H1 (cell line): ENCODE results near the gene PLSCR5. TPM values are rescaled to one million over a fixed set of nuclear protein-coding genes. Genes with fewer than 3 reads are reported as not detected.

ENCODE experiments used
- CTCF ChIA-PET: fragments of 300-600 bp; sonication (Branson Sonifier 250); formaldehyde crosslinking; loops from one replicate; lab custom pipeline; 2021; ENCODE audit not compliant: partially characterized antibody; lab: Charles Lee
- POLR2A ChIA-PET: fragments of 300-600 bp; sonication (Branson Sonifier 250); formaldehyde crosslinking; loops from one replicate; lab custom pipeline; 2021; ENCODE audit warnings: inconsistent platforms; ENCODE audit not compliant: partially characterized antibody; lab: Charles Lee
- DNase-seq, 2 experiments: peaks; one replicate each; pipeline versions ENCODE4 v3.0.0 to v3.0.0-alpha.2; 2010 to 2022; ENCODE audit warnings: low spot score in 2 of 2, low read depth in 1 of 2, mixed read lengths in 1 of 2
- FAIRE-seq: peaks from 2 replicates; lab custom pipeline; 2011; peaks lifted over from hg19 to GRCh38; lab: Jason Lieb, UNC
- H2AFZ ChIP-seq: 2 replicates; pipeline ENCODE4 v1.8.1; 2012; ENCODE audit warnings: low read length, inconsistent platforms
- H2AK5ac ChIP-seq: 2 replicates; pipeline ENCODE4 v1.6.1; 2013; ENCODE audit warnings: low read depth, low read length
- H2BK120ac ChIP-seq: replicated peaks from 2 replicates; pipeline ENCODE3; 2013; ENCODE audit warnings: low read depth, low read length, inconsistent platforms
- H2BK12ac ChIP-seq: 2 replicates; pipeline ENCODE4 v1.6.1; 2013; ENCODE audit warnings: low read depth, low read length
- H2BK15ac ChIP-seq: 2 replicates; pipeline ENCODE4 v1.6.1; 2013; ENCODE audit warnings: low read length
- H2BK20ac ChIP-seq: 2 replicates; pipeline ENCODE4 v1.6.1; 2013; ENCODE audit warnings: low read length
- H2BK5ac ChIP-seq: 2 replicates; pipeline ENCODE4 v1.6.1; 2013; ENCODE audit warnings: low read depth, low read length
- H3K14ac ChIP-seq: 2 replicates; pipeline ENCODE4 v1.6.1; 2013; ENCODE audit warnings: inconsistent platforms; ENCODE audit not compliant: insufficient read length
- H3K18ac ChIP-seq: 2 replicates; pipeline ENCODE4 v1.6.1; 2013; ENCODE audit warnings: low read length; ENCODE audit errors: extremely low read depth
- H3K23ac ChIP-seq: 2 replicates; pipeline ENCODE4 v1.6.1; 2013; ENCODE audit warnings: inconsistent platforms; ENCODE audit not compliant: insufficient read length
- H3K23me2 ChIP-seq: 2 replicates; pipeline ENCODE4 v1.6.1; 2013; ENCODE audit warnings: low read depth, low read length
- H3K27ac ChIP-seq: 2 replicates; pipeline ENCODE4 v1.6.1; 2011; ENCODE audit warnings: low read depth, low read length, inconsistent platforms
- H3K27me3 ChIP-seq, 4 experiments: replicated peaks in 1 of 4; 1 replicate in 1 of 4; 2 replicates in 3 of 4; pipeline versions ENCODE4 v1.6.1 to v1.8.1; 2011 to 2013; ENCODE audit warnings: low read length in 3 of 4, mild to moderate bottlenecking in 3 of 4, inconsistent platforms in 2 of 4, mixed read lengths in 2 of 4, moderate library complexity in 1 of 4; ENCODE audit not compliant: control insufficient read depth in 3 of 4, insufficient read depth in 3 of 4; ENCODE audit errors: extremely low read depth in 1 of 4
- H3K36me3 ChIP-seq, 4 experiments: 2 replicates each; pipeline versions ENCODE4 v1.6.1 to v1.8.1; 2011 to 2013; ENCODE audit warnings: mild to moderate bottlenecking in 4 of 4, low read length in 3 of 4, moderate library complexity in 2 of 4, control low read depth in 1 of 4, inconsistent platforms in 1 of 4; ENCODE audit not compliant: insufficient read depth in 4 of 4, control insufficient read depth in 2 of 4
- H3K4ac ChIP-seq: replicated peaks from 2 replicates; pipeline ENCODE3; 2013; ENCODE audit warnings: low read length, low read depth, mixed read lengths, inconsistent platforms; ENCODE audit not compliant: insufficient read length
- H3K4me1 ChIP-seq, 4 experiments: replicated peaks in 1 of 4; 1 replicate in 1 of 4; 2 replicates in 3 of 4; pipeline versions ENCODE4 v1.6.1 to v1.8.1; 2011 to 2013; ENCODE audit warnings: low read length in 3 of 4, inconsistent platforms in 2 of 4, mixed read lengths in 1 of 4; ENCODE audit not compliant: insufficient read depth in 4 of 4, control insufficient read depth in 3 of 4
- H3K4me2 ChIP-seq, 2 experiments: 2 replicates each; pipeline versions ENCODE4 v1.6.1 to v1.8.1; 2011 to 2013; ENCODE audit warnings: low read depth in 2 of 2, low read length in 2 of 2, control low read depth in 1 of 2, inconsistent platforms in 1 of 2, mild to moderate bottlenecking in 1 of 2; ENCODE audit not compliant: insufficient read depth in 1 of 2
- H3K4me3 ChIP-seq, 4 experiments: fragments of 200-600, 300-600 bp in 1 of 4; sonication (generic), shearing (Covaris generic), sonication (Bioruptor Twin) in 1 of 4; 2 replicates each; pipeline versions ENCODE4 v1.5.1 to v1.8.1; 2011 to 2016; ENCODE audit warnings: low read length in 4 of 4, low read depth in 3 of 4, control low read depth in 2 of 4, inconsistent platforms in 2 of 4, mild to moderate bottlenecking in 2 of 4, mixed read lengths in 1 of 4, moderate library complexity in 1 of 4; ENCODE audit not compliant: insufficient read depth in 2 of 4; ENCODE audit errors: extremely low read depth in 1 of 4
- H3K56ac ChIP-seq: replicated peaks from 2 replicates; pipeline ENCODE3; 2013; ENCODE audit warnings: low read depth, mild to moderate bottlenecking, mixed read lengths, low read length, inconsistent platforms; ENCODE audit not compliant: insufficient read length
- H3K79me1 ChIP-seq: 2 replicates; pipeline ENCODE4 v1.6.1; 2013; ENCODE audit warnings: low read depth, low read length, control low read depth
- H3K79me2 ChIP-seq, 2 experiments: 2 replicates each; pipeline versions ENCODE4 v1.6.1 to v1.8.1; 2012 to 2013; ENCODE audit warnings: low read length in 2 of 2, mild to moderate bottlenecking in 2 of 2, inconsistent platforms in 1 of 2; ENCODE audit not compliant: insufficient read depth in 2 of 2, control insufficient read depth in 1 of 2
- H3K9ac ChIP-seq, 4 experiments: replicated peaks in 1 of 4; 1 replicate in 1 of 4; 2 replicates in 3 of 4; pipeline versions ENCODE4 v1.6.1 to v1.8.1; 2011 to 2013; ENCODE audit warnings: low read depth in 3 of 4, low read length in 3 of 4, control low read depth in 2 of 4, mild to moderate bottlenecking in 2 of 4, moderate library complexity in 2 of 4, inconsistent platforms in 1 of 4; ENCODE audit errors: extremely low read depth in 1 of 4
- H3K9me3 ChIP-seq, 2 experiments: 2 replicates each; pipeline versions ENCODE4 v1.6.1 to v1.8.1; 2012 to 2013; ENCODE audit warnings: mild to moderate bottlenecking in 2 of 2, moderate library complexity in 2 of 2, control low read depth in 1 of 2, inconsistent platforms in 1 of 2, low read depth in 1 of 2, low read length in 1 of 2, mixed read lengths in 1 of 2; ENCODE audit not compliant: insufficient read depth in 2 of 2
- H4K20me1 ChIP-seq, 2 experiments: replicated peaks in 1 of 2; 2 replicates each; pipeline versions ENCODE3 to v1.8.1; 2011 to 2013; ENCODE audit warnings: inconsistent platforms in 2 of 2, low read length in 2 of 2, mild to moderate bottlenecking in 1 of 2; ENCODE audit not compliant: insufficient read depth in 2 of 2, control insufficient read depth in 1 of 2
- H4K5ac ChIP-seq: 2 replicates; pipeline ENCODE4 v1.6.1; 2013; ENCODE audit warnings: low read length, low read depth, mixed read lengths, inconsistent platforms; ENCODE audit not compliant: insufficient read length
- H4K8ac ChIP-seq: 2 replicates; pipeline ENCODE4 v1.8.0; 2013; ENCODE audit warnings: mild to moderate bottlenecking, moderate library complexity, low read length, inconsistent platforms; ENCODE audit not compliant: insufficient read depth; ENCODE audit errors: extremely low read depth
- H4K91ac ChIP-seq: replicated peaks from 2 replicates; pipeline ENCODE3; 2013; ENCODE audit warnings: low read length, mixed read lengths, inconsistent platforms; ENCODE audit not compliant: insufficient read length
- JUND ChIP-seq: IDR thresholded peaks from 2 replicates; pipeline ENCODE4 v1.6.1; 2011; ENCODE audit warnings: mild to moderate bottlenecking, improper control_type of control experiment, low read length
- WGBS, 2 experiments: shearing (Covaris generic) in 1 of 2; methylation state at CpG; one replicate each; pipeline versions ENCODE4 v1.1.6 to v1.1.7; 2013 to 2015; ENCODE audit warnings: low lambda C conversion rate in 2 of 2, mixed read lengths in 2 of 2, inconsistent platforms in 1 of 2, low coverage in 1 of 2, missing lambda C conversion rate in 1 of 2; ENCODE audit not compliant: insufficient replicate concordance in 2 of 2, insufficient coverage in 1 of 2, insufficient read length in 1 of 2; ENCODE audit errors: extremely low coverage in 1 of 2, missing lambda C conversion rate in 1 of 2; 5-methylcytosine and 5-hydroxymethylcytosine counted together
- polyA plus RNA-seq, 7 experiments: library from polyadenylated mRNA; depleted of rRNA in 3 of 7; stranded (reverse) in 5 of 7; unstranded in 2 of 7; fragments of >200 nt in 5 of 7; fragments of 200-250 nt in 2 of 7; gene quantifications; 1 replicate in 5 of 7; 2 replicates in 1 of 7; 4 replicates in 1 of 7; pipeline versions ENCODE4 v1.2.1 to v1.2.3, GENCODE V29; 2011 to 2013; ENCODE audit warnings: missing spikeins in 2 of 7, mixed read lengths in 2 of 7
- total RNA-seq: library from RNA; stranded (reverse); fragmentation: NEBNext Ultra II Directional; extraction: Animal tissue kit (Norgen Biotek cat#: 25700); gene quantifications from 2 replicates; pipeline ENCODE4 v1.2.1, GENCODE V29; 2021

Gene PLSCR5
- total and polyA plus RNA-seq, 2 of the 8 experiments (the other 6 are each of a cell fraction or from before 2014, with no cell fraction given) = not detected

GRCh38 chr3:146561463-146561862 is 43.7 kb downstream of the PLSCR5 start:
- CTCF ChIA-PET = interaction anchor here (1.3 kb wide), 1 partner anchor 28 kb away, joined by 3 read pairs; no protein-coding TSS in a partner anchor
- H4K20me1 ChIP-seq = no peaks in the 10 kb centered on the region
- H2BK15ac ChIP-seq = no peak overlapping the region
- no peak overlapping the region for H3K56ac ChIP-seq
- no peaks in the 10 kb centered on the region for H3K23me2 ChIP-seq
- H3K18ac ChIP-seq = no peak overlapping the region
- H3K14ac ChIP-seq = no peak overlapping the region
- no peak overlapping the region for H3K4ac ChIP-seq
- no peak overlapping the region for H2AFZ ChIP-seq
- POLR2A ChIA-PET = no interaction called here
- H4K8ac ChIP-seq = no peak overlapping the region
- no peak for FAIRE-seq
- no peak overlapping the region for H3K4me3 ChIP-seq
- no peaks in the 10 kb centered on the region for H3K79me1 ChIP-seq
- H2BK12ac ChIP-seq = no peak overlapping the region
- H3K9me3 ChIP-seq = peaks cover 0 to 7% of the 10 kb centered on the region in 2 experiments; a peak in 1 of 4 replicates
- no peaks in the 10 kb centered on the region for H3K79me2 ChIP-seq
- H4K91ac ChIP-seq = no peak overlapping the region
- no peak for DNase-seq
- no peak overlapping the region for H4K5ac ChIP-seq
- no peaks in the 10 kb centered on the region for H3K4me1 ChIP-seq
- H3K23ac ChIP-seq = no peak overlapping the region
- H3K27me3 ChIP-seq = no peaks in the 10 kb centered on the region
- no peak overlapping the region for H2AK5ac ChIP-seq
- no peak overlapping the region for H3K27ac ChIP-seq
- H2BK5ac ChIP-seq = no peak overlapping the region
- H3K4me2 ChIP-seq = no peak overlapping the region
- no peak for TF ChIP-seq JUND
- H2BK20ac ChIP-seq = no peak overlapping the region
- H2BK120ac ChIP-seq = no peak overlapping the region
- WGBS, 2 experiments = 100% methylated on average over 1 of the region's 1 CpG; no CpG with 5 or more reads in 1 of the 2 experiments
- H3K9ac ChIP-seq = no peak overlapping the region
- H3K36me3 ChIP-seq = no peaks in the 10 kb centered on the region
